Brain microvascular endothelial cell (primary cell): ENCODE data around the gene ID3.

Experiments used
- DNase-seq: peaks from one replicate; pipeline ENCODE4 v3.0.0-alpha.2; 2020
- H3K27ac ChIP-seq: fragments of 250-450 bp; sonication (Bioruptor Pico); 2 replicates; pipeline ENCODE4 v1.5.1; 2020; ENCODE audit warnings: mild to moderate bottlenecking, moderate library complexity
- H3K27me3 ChIP-seq: fragments of 250-450 bp; sonication (Bioruptor Pico); replicated peaks from 2 replicates; pipeline ENCODE4 v1.5.1; 2020; ENCODE audit warnings: mild to moderate bottlenecking
- H3K36me3 ChIP-seq: fragments of 250-450 bp; sonication (Bioruptor Pico); replicated peaks from 2 replicates; pipeline ENCODE4 v1.5.1; 2020; ENCODE audit warnings: mild to moderate bottlenecking
- H3K4me3 ChIP-seq: 2 replicates; pipeline ENCODE4 v1.5.1; 2011; ENCODE audit warnings: low read depth, mild to moderate bottlenecking, control low read depth, low read length, moderate library complexity
- in situ Hi-C: cut with HindIII; loops from 2 replicates; pipeline ENCODE4 v1.10.0; 2017; ENCODE audit warnings: low sequenced_read_pairs, low pct_ligation_motif_present
- TF ChIP-seq, protein P1 (sequence below): IDR thresholded peaks from 2 replicates; pipeline ENCODE4 v1.5.1; 2011; ENCODE audit warnings: low read depth, mild to moderate bottlenecking, moderate library complexity, low read length, control low read depth, inconsistent platforms; ENCODE audit errors: missing control alignments

The ID3 gene, protein sequence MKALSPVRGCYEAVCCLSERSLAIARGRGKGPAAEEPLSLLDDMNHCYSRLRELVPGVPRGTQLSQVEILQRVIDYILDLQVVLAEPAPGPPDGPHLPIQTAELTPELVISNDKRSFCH

DNA sequence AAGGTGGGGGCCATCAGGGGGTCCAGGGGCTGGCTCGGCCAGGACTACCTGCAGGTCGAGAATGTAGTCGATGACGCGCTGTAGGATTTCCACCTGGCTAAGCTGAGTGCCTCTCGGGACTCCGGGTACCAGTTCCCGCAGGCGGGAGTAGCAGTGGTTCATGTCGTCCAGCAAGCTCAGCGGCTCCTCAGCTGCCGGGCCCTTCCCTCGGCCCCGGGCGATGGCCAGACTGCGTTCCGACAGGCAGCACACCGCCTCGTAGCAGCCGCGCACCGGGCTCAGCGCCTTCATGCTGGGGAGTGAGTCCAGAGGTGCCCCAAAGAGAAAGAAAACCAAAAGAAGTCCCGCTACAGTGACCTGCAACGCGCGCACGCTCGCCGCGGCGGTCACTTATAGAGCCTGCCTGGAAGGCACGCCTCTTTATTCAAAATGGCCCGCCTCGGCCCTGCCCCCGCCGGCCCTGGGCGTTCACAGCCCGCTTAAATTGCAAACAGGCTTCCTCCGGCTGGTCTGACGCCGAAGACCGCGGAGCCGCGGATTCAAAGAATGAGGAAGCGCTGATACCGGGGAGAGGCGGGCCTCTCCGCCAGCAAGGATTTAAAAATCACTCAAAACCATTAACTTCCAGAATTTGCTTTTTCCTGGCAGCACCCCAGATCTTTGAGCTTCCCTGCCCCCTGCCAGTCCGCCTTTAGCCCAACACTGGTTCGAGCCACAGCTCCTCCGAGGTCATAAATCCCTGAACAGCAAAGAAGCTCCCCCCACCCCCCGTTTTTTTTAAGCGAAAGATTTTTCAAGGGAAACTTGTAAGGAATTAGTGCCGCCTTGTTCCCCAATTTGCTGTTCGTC, at the start of gene ID3:
Gene ID3, minus strand, starts transcription at position 366 of the 849 bp plus-strand sequence. Its CDS starts 75 bp downstream, at position 291.
- TF ChIP-seq, protein P1, sequence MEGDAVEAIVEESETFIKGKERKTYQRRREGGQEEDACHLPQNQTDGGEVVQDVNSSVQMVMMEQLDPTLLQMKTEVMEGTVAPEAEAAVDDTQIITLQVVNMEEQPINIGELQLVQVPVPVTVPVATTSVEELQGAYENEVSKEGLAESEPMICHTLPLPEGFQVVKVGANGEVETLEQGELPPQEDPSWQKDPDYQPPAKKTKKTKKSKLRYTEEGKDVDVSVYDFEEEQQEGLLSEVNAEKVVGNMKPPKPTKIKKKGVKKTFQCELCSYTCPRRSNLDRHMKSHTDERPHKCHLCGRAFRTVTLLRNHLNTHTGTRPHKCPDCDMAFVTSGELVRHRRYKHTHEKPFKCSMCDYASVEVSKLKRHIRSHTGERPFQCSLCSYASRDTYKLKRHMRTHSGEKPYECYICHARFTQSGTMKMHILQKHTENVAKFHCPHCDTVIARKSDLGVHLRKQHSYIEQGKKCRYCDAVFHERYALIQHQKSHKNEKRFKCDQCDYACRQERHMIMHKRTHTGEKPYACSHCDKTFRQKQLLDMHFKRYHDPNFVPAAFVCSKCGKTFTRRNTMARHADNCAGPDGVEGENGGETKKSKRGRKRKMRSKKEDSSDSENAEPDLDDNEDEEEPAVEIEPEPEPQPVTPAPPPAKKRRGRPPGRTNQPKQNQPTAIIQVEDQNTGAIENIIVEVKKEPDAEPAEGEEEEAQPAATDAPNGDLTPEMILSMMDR, result no peak
- Histone ChIP-seq H3K27ac (peak within 1 kb of the TSS; percentile 100), H3K4me3 (peak within 1 kb of the TSS; percentile 97), H3K27me3 (no peaks in the 10 kb centered on the region), H3K36me3 (peaks cover 19% of the 10 kb centered on the region)
- DNase-seq, result peak; percentile 97
- in situ Hi-C loops, result no loop called here

DNA sequence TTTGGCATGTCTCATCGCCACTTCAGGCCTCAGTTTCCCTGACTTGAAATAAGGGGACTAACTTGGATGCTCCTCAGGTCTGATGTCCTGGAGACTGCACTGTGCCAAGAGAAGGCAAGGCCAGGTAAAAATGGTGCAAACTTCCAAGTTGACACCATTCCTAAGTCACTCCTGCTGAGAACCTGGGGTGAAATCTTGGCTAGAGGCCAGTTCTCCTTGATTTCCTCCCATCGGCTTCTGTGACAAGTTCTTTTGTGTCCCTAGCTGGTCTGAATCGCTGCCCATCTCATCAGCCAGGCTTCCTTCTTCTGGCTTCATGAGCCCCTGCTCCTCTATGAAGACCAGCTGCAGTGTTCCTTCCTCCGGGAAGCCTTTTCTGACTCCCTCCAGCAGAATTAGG, 48.6 kb upstream of the ID3 start:
- no peak for DNase-seq
- in situ Hi-C loops, result no loop called here
- TF ChIP-seq, protein P1, result no peak
- Histone ChIP-seq H3K4me3 (no peak overlapping the region), H3K27ac (no peak overlapping the region), H3K36me3 (no peaks in the 10 kb centered on the region), H3K27me3 (no peaks in the 10 kb centered on the region)

DNA sequence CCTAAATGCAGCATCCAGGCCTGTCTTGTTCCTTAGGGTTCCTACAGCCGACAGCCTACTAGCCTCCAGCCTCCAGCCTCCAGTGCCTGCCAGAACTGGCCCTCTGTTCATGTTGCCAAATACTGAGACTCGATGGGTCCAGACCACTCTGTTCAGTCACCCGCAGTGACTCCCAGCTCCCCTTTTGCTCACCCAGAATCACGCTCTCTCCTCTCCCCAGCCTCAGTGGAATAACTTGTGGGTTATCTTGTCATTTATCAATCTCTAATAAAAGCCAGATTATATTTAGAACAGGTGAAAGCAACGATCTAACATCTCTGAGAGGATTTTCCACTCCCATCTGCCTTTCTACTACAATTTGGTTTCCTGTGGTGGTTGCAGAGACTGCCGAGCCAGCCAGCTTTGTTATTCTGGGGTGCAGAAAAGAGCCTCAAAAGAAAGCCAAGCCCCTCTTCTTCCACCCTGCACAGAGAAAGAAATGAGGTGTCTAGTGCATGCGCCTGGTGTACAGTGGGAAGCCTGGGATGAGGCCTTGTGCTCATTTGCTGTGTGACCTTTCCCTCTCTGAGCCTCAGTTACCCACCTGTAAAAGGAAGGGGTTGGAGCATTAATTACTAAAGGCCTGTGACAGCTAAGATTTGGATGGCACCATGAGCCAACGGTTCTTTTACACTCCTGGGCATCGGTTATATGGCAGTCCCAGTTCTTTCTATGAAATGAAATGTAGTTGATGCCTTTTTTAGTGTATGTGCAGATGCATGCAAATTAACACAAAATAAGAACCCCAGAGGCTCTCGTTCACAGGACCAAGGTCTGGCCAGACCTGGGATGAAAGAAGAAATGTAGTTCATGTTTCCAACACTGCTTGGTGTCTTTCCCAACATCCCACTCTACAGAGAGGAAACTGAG, 42.9 kb upstream of the ID3 start:
- DNase-seq, result no peak
- no peaks in the 10 kb centered on the region for H3K36me3 ChIP-seq
- in situ Hi-C loops, result no loop called here
- TF ChIP-seq, protein P1, result no peak
- no peaks in the 10 kb centered on the region for H3K27me3 ChIP-seq
- no peak overlapping the region for H3K4me3 ChIP-seq
- H3K27ac ChIP-seq, result no peak overlapping the region

DNA sequence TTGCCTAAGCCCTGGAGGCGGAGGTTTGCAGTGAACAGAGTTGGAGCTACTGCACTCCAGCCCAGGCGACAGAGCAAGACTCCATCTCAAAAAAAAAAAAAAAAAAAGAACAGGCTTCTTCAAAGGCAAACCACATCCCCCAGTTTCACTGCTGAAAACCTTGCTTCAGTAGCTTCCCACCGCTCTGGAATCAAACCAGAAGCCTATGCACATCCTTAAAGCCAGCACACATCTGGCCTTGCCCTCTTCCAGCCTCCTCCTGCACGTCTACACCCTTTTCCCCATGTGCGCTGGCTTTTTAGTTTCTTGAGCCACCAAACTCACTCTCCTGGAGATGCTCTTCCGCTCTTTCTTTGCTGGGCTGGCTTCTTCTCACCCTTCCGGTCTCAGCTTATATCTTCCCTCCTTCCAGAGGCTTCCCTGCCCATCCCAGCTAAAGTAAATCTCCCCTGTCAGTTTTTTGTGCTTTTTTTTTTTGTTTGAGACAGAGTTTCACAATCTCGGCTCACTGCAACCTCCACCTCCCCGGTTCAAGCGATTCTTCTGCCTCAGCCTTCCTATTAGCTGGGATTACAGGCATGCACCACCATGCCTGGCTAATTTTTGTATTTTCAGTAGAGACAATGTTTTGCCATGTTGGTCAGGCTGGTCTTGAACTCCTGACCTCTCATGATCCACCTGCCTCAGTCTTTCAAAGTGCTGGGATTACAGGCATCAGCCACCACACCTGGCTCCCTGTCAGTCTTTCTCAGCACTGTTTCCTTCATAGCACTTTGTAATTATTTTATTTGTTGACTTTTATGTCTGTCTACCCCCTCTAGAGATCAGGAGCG, 42.0 kb upstream of the ID3 start:
- no peak for DNase-seq
- H3K4me3 ChIP-seq, result no peak overlapping the region
- H3K27me3 ChIP-seq, result no peaks in the 10 kb centered on the region
- no peaks in the 10 kb centered on the region for H3K36me3 ChIP-seq
- TF ChIP-seq, protein P1, result no peak
- in situ Hi-C loops, result no loop called here
- no peak overlapping the region for H3K27ac ChIP-seq

DNA sequence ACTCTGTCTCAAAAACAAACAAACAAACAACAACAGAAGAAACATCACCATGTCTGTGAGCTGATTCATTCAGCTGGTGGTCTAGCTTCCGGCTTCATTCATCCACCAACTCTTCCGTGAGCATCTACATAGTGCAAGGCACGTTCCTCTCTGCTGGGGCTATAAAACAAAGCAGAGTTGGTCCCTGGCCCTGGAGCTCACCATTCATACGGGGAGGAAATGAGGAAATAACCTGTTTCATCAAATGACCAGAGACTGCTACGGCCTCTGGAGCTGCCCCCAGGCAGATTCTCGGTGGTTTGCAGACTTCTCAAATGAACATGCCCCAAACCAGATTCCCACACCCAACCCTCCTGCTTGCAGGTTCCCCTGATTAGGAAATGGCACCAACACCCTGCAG, 41.0 kb upstream of the ID3 start:
- Histone ChIP-seq H3K27ac (no peak overlapping the region), H3K27me3 (no peaks in the 10 kb centered on the region), H3K36me3 (no peaks in the 10 kb centered on the region), H3K4me3 (no peak overlapping the region)
- no peak for DNase-seq
- TF ChIP-seq, protein P1, result no peak
- in situ Hi-C loops, result no loop called here
